DMS79 (cell line): ENCODE measurements around the gene TRPM8.
"Not testable (repeated sequence)": the region's sequence is repeated elsewhere in the genome, so short reads cannot be mapped to it uniquely, and the experiment has no call there.

Source experiments
- DNase-seq: peaks from one replicate; lab custom pipeline; 2025; lab: John Stamatoyannopoulos, UW

The TRPM8 gene

GRCh38 chr2:233917116-233917515 is at the start of gene TRPM8:
Gene TRPM8, plus strand, starts transcription at chr2:233917373. Its CDS starts 9,165 bp downstream, at chr2:233926538.
- no peak for DNase-seq

- DNase-seq, result peak; percentile 13
Measured at GRCh38 chr2:233867993-233868532, 49.1 kb upstream of the TRPM8 start, which contains the start of gene MSL3B. Gene MSL3B, minus strand, starts transcription at chr2:233868386.

- no peak for DNase-seq
Measured at GRCh38 chr2:233871432-233871831, 45.7 kb upstream of the TRPM8 start.

- DNase-seq, result not testable (repeated sequence)
Measured at GRCh38 chr2:233872125-233872524, 45.0 kb upstream of the TRPM8 start.

GRCh38 chr2:233882353-233882752 is 34.8 kb upstream of the TRPM8 start:
- no peak for DNase-seq

GRCh38 chr2:233892793-233893192 is 24.4 kb upstream of the TRPM8 start:
- DNase-seq, result no peak

- not testable (repeated sequence) for DNase-seq
Measured at GRCh38 chr2:233896253-233896652, 20.9 kb upstream of the TRPM8 start.

GRCh38 chr2:233901367-233901766 is 15.8 kb upstream of the TRPM8 start:
- DNase-seq, result no peak

GRCh38 chr2:233901884-233902283 is 15.3 kb upstream of the TRPM8 start:
- DNase-seq, result no peak

- DNase-seq, result no peak
Measured at GRCh38 chr2:233905945-233906344, 11.2 kb upstream of the TRPM8 start.

- DNase-seq, result no peak
Measured at GRCh38 chr2:233907627-233908026, 9.5 kb upstream of the TRPM8 start.

- DNase-seq, result no peak
Measured at GRCh38 chr2:233912691-233913423, 4.3 kb upstream of the TRPM8 start.

- DNase-seq, result no peak
Measured at GRCh38 chr2:233915128-233915527, 2.0 kb upstream of the TRPM8 start.

GRCh38 chr2:233919319-233919718 is 2.1 kb downstream of the TRPM8 start:
- no peak for DNase-seq

GRCh38 chr2:233919938-233920337 is 2.8 kb downstream of the TRPM8 start:
- DNase-seq, result no peak

GRCh38 chr2:233922471-233922870 is 5.3 kb downstream of the TRPM8 start:
- no peak for DNase-seq

GRCh38 chr2:233925402-233925801 is 8.2 kb downstream of the TRPM8 start:
- no peak for DNase-seq

GRCh38 chr2:233926806-233927205 is 9.6 kb downstream of the TRPM8 start:
- DNase-seq, result no peak

- DNase-seq, result no peak
Measured at GRCh38 chr2:233928594-233929351, 11.6 kb downstream of the TRPM8 start.

GRCh38 chr2:233929352-233930022 is 12.3 kb downstream of the TRPM8 start:
- no peak for DNase-seq

GRCh38 chr2:233934524-233934923 is 17.4 kb downstream of the TRPM8 start:
- no peak for DNase-seq

- DNase-seq, result no peak
Measured at GRCh38 chr2:233935426-233935825, 18.3 kb downstream of the TRPM8 start.
